Peyer's patch (tissue), 4 donors: ENCODE measurements around the gene PLSCR3.

Source experiments
- POLR2A ChIP-seq, 2 donors: fragments of 450-650 bp; IDR thresholded peaks; one replicate each; pipeline ENCODE4 v1.5.1; 2017; ENCODE audit warnings: antibody characterized with exemption in 2 of 2, mild to moderate bottlenecking in 2 of 2, moderate library complexity in 2 of 2
- TF ChIP-seq, protein P1 (sequence below), 6 experiments: fragments of 450-650 bp in 4 of 6; fragments of 200-600 bp in 2 of 6; sonication (generic) in 1 of 6; IDR thresholded peaks; one replicate each; pipeline ENCODE4 v1.5.1; 2017 to 2019; ENCODE audit warnings: antibody characterized with exemption in 6 of 6, mild to moderate bottlenecking in 3 of 6, moderate library complexity in 1 of 6

DNA sequence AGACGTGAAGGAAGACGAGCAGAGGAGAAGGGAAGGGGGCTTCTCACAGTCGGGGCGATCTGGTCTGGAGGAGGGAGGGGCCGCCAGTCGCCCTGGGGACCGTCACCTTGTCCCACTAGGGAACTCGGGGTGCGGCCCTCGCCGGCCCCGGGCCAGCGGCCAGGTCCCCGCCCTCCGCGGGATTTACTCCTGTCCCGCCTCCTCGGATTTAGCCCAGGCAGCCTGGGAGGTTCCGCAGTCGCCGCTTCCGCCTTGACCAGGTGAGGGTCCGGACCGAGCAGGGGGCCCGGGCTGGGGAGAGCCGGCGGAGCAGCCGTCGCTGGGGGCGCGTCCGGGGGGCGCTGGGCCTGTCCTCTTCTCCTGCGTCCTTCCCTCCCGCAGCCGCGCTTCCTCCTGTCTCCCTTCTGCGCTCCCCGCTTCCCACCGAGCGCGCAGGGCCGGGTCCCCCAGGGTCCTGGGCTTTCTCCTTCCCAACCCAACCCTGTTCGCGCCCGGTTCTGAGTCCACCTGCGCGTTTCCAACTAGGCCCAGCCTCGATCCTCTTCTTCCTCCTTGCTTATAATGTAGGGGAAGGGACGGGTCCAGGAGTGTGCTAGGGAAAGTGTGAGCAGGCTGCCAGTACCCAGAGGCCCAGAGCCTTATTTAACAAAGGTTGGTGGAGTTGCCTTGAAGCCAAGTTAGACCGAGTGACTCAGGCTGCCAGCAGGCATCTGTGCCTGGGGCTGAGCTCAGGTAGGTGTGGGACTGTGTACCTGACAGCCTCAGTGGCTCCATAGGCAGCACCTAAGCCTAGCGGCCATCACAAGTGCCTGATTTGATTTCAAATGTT is 13.3 kb downstream of the PLSCR3 start, which contains the start of gene TNK1:
- TF ChIP-seq, protein P1, sequence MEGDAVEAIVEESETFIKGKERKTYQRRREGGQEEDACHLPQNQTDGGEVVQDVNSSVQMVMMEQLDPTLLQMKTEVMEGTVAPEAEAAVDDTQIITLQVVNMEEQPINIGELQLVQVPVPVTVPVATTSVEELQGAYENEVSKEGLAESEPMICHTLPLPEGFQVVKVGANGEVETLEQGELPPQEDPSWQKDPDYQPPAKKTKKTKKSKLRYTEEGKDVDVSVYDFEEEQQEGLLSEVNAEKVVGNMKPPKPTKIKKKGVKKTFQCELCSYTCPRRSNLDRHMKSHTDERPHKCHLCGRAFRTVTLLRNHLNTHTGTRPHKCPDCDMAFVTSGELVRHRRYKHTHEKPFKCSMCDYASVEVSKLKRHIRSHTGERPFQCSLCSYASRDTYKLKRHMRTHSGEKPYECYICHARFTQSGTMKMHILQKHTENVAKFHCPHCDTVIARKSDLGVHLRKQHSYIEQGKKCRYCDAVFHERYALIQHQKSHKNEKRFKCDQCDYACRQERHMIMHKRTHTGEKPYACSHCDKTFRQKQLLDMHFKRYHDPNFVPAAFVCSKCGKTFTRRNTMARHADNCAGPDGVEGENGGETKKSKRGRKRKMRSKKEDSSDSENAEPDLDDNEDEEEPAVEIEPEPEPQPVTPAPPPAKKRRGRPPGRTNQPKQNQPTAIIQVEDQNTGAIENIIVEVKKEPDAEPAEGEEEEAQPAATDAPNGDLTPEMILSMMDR (IDR thresholded peaks at IDR 0.05), result peak in 2 of 6 experiments; percentile 11 to 15
- peak; percentile 79 to 88 for TF ChIP-seq POLR2A (IDR thresholded peaks at IDR 0.05)
